H9 (cell line): ENCODE measurements around the gene PPARA. TPM values are rescaled to one million over a fixed set of nuclear protein-coding genes. Genes with fewer than 3 reads are reported as not detected.

Experiments used
- DNase-seq: peaks from one replicate; pipeline ENCODE4 v3.0.0-alpha.2; 2017
- H2AFZ ChIP-seq: one replicate; pipeline ENCODE4 v1.6.1; 2013; ENCODE audit warnings: mild to moderate bottlenecking, low read length, control low read depth, moderate library complexity
- H2AK5ac ChIP-seq: 2 replicates; pipeline ENCODE4 v1.6.1; 2013; ENCODE audit warnings: low read length, control low read depth, mixed read lengths; ENCODE audit not compliant: insufficient read length
- H2BK120ac ChIP-seq: one replicate; pipeline ENCODE4 v1.6.1; 2013; ENCODE audit warnings: low read depth, mild to moderate bottlenecking, low read length, control low read depth, inconsistent platforms; ENCODE audit not compliant: poor library complexity, severe bottlenecking
- H2BK12ac ChIP-seq: 2 replicates; pipeline ENCODE4 v1.6.1; 2013; ENCODE audit warnings: low read length, control low read depth, mixed read lengths, low read depth; ENCODE audit not compliant: insufficient read length
- H2BK15ac ChIP-seq: 2 replicates; pipeline ENCODE4 v1.6.1; 2013; ENCODE audit warnings: low read depth, low read length, control low read depth
- H2BK20ac ChIP-seq: one replicate; pipeline ENCODE4 v1.6.1; 2013; ENCODE audit warnings: low read depth, mild to moderate bottlenecking, low read length, control low read depth, inconsistent platforms; ENCODE audit not compliant: poor library complexity, severe bottlenecking
- H2BK5ac ChIP-seq: 2 replicates; pipeline ENCODE4 v1.6.1; 2013; ENCODE audit warnings: low read length, control low read depth, mixed read lengths; ENCODE audit not compliant: insufficient read length
- H3K14ac ChIP-seq: 2 replicates; pipeline ENCODE4 v1.6.1; 2013; ENCODE audit warnings: low read length, control low read depth; ENCODE audit not compliant: insufficient read depth
- H3K18ac ChIP-seq: 2 replicates; pipeline ENCODE4 v1.6.1; 2013; ENCODE audit warnings: low read depth, mild to moderate bottlenecking, mixed read lengths, low read length, control low read depth; ENCODE audit not compliant: insufficient read length
- H3K23ac ChIP-seq: 2 replicates; pipeline ENCODE4 v1.6.1; 2013; ENCODE audit warnings: low read length, control low read depth, mixed read lengths, low read depth; ENCODE audit not compliant: insufficient read length
- H3K23me2 ChIP-seq: 2 replicates; pipeline ENCODE4 v1.6.1; 2013; ENCODE audit warnings: low read depth, mild to moderate bottlenecking, mixed read lengths, low read length, control low read depth; ENCODE audit not compliant: insufficient read length, poor library complexity, severe bottlenecking
- H3K27ac ChIP-seq: 2 replicates; pipeline ENCODE4 v1.5.1; 2013; ENCODE audit warnings: low read length, control low read depth, mixed read lengths, low read depth; ENCODE audit not compliant: insufficient read length
- H3K27me3 ChIP-seq: 2 replicates; pipeline ENCODE4 v1.6.1; 2013; ENCODE audit warnings: low read length, control low read depth, inconsistent platforms; ENCODE audit not compliant: insufficient read depth
- H3K4ac ChIP-seq: 2 replicates; pipeline ENCODE4 v1.6.1; 2013; ENCODE audit warnings: low read depth, mild to moderate bottlenecking, control low read depth, inconsistent platforms, low read length, moderate library complexity
- H3K4me1 ChIP-seq: 2 replicates; pipeline ENCODE4 v1.6.1; 2013; ENCODE audit warnings: low read length, control low read depth, inconsistent platforms; ENCODE audit not compliant: insufficient read depth
- H3K4me2 ChIP-seq: 2 replicates; pipeline ENCODE4 v1.6.1; 2013; ENCODE audit warnings: low read length, control low read depth, mixed read lengths; ENCODE audit not compliant: insufficient read length, insufficient read depth
- H3K56ac ChIP-seq: 2 replicates; pipeline ENCODE4 v1.6.1; 2013; ENCODE audit warnings: low read depth, mild to moderate bottlenecking, mixed read lengths, low read length, control low read depth; ENCODE audit not compliant: insufficient read length
- H3K79me1 ChIP-seq: 2 replicates; pipeline ENCODE4 v1.6.1; 2013; ENCODE audit warnings: low read depth, mild to moderate bottlenecking, moderate library complexity, low read length, control low read depth, inconsistent platforms; ENCODE audit not compliant: insufficient read depth, poor library complexity, severe bottlenecking
- H3K79me2 ChIP-seq: 2 replicates; pipeline ENCODE4 v1.6.1; 2013; ENCODE audit warnings: low read length, control low read depth, inconsistent platforms; ENCODE audit not compliant: insufficient read depth
- H3K9ac ChIP-seq: 2 replicates; pipeline ENCODE4 v1.6.1; 2013; ENCODE audit warnings: low read length, control low read depth, mixed read lengths; ENCODE audit not compliant: insufficient read length; ENCODE audit errors: extremely low read depth
- H3K9me3 ChIP-seq: one replicate; pipeline ENCODE4 v1.6.1; 2013; ENCODE audit warnings: low read depth, low read length, inconsistent platforms; ENCODE audit not compliant: control insufficient read depth
- H3T11ph ChIP-seq: one replicate; pipeline ENCODE4 v1.6.1; 2013; ENCODE audit warnings: mild to moderate bottlenecking, low read length, control low read depth, inconsistent platforms
- H4K20me1 ChIP-seq: one replicate; pipeline ENCODE4 v1.6.1; 2013; ENCODE audit not compliant: control insufficient read depth, insufficient read length, insufficient read depth
- H4K5ac ChIP-seq: 2 replicates; pipeline ENCODE4 v1.6.1; 2013; ENCODE audit warnings: low read depth, mild to moderate bottlenecking, mixed read lengths, low read length, control low read depth; ENCODE audit not compliant: insufficient read length
- H4K8ac ChIP-seq: replicated peaks from 2 replicates; pipeline ENCODE4 v1.6.1; 2013; ENCODE audit warnings: low read length, control low read depth, mixed read lengths, low read depth; ENCODE audit not compliant: insufficient read length
- H4K91ac ChIP-seq: 2 replicates; pipeline ENCODE4 v1.6.1; 2013; ENCODE audit warnings: low read depth, mild to moderate bottlenecking, moderate library complexity, mixed read lengths, low read length, control low read depth; ENCODE audit not compliant: insufficient read length
- H3K27ac Mint-ChIP-seq, 3 experiments: 2 replicates in 2 of 3; 3 replicates in 1 of 3; pipeline ENCODE4 v1.8.0; 2020 to 2021; ENCODE audit warnings: mixed read lengths in 3 of 3, mild to moderate bottlenecking in 1 of 3, moderate library complexity in 1 of 3
- H3K27me3 Mint-ChIP-seq: 2 replicates; pipeline ENCODE4 v1.8.0; 2021; ENCODE audit warnings: low read depth, mild to moderate bottlenecking, moderate library complexity, mixed read lengths
- H3K36me3 Mint-ChIP-seq, 3 experiments: 2 replicates in 2 of 3; 3 replicates in 1 of 3; pipeline ENCODE4 v1.8.0; 2020 to 2021; ENCODE audit warnings: low read depth in 3 of 3, mixed read lengths in 3 of 3; ENCODE audit not compliant: insufficient read depth in 1 of 3
- H3K4me1 Mint-ChIP-seq, 2 experiments: 2 replicates each; pipeline ENCODE4 v1.8.0; 2020; ENCODE audit warnings: mixed read lengths in 2 of 2
- H3K4me3 Mint-ChIP-seq, 2 experiments: 2 replicates in 1 of 2; 3 replicates in 1 of 2; pipeline ENCODE4 v1.8.0; 2020 to 2021; ENCODE audit warnings: mild to moderate bottlenecking in 2 of 2, mixed read lengths in 2 of 2, moderate library complexity in 1 of 2
- H3K9me3 Mint-ChIP-seq, 2 experiments: 2 replicates in 1 of 2; 3 replicates in 1 of 2; pipeline ENCODE4 v1.8.0; 2020; ENCODE audit warnings: mild to moderate bottlenecking in 2 of 2, mixed read lengths in 2 of 2, moderate library complexity in 1 of 2
- WGBS: extraction: QIAGEN DNeasy Blood & Tissue Kit; methylation state at CpG from one replicate; pipeline ENCODE4 v1.1.7; 2013; ENCODE audit warnings: missing lambda C conversion rate, low lambda C conversion rate, mixed read lengths; ENCODE audit not compliant: insufficient read length; ENCODE audit errors: extremely low coverage; 5-methylcytosine and 5-hydroxymethylcytosine counted together
- total RNA-seq: library from RNA; stranded (reverse); gene quantifications from 2 replicates; pipeline ENCODE4 v1.2.1, GENCODE V29; 2021
- TF ChIP-seq, protein P1 (sequence below): fragments of 200-600 bp; sonication (generic); conservative IDR thresholded peaks from 3 replicates; pipeline ENCODE4 v1.8.0; 2021; ENCODE audit warnings: antibody characterized with exemption, mild to moderate bottlenecking

The PPARA gene
- total RNA-seq, 1 experiment from 2014 or later: 7.3 TPM

DNA sequence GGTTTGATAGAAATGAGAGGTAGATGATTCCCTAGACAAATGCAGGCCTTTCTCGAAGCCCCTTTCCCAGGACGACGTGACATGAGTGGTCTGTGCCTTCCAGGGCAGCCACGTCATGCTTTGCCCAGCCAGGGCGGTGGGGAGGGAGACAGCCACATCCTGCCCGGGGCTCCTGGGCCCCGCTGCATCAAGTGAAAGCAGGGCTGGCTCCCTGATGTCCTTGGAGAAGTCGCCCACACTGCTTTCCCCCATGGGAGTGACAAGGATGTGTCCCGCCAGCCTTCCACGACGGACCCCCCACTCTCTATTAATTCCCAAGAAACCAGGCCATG lies 13.2 kb downstream of the PPARA start:
- H4K8ac ChIP-seq: no peak overlapping the region
- Mint-ChIP-seq H3K27ac (no peak overlapping the region), H3K4me3 (no peak overlapping the region), H3K4me1 (peaks cover 3% of the 10 kb centered on the region in 2 experiments; a peak in 3 of 4 replicates), H3K36me3 (no peaks in the 10 kb centered on the region; a peak in 1 of 7 replicates), H3K9me3 (no peaks in the 10 kb centered on the region), H3K27me3 (peaks cover 4% of the 10 kb centered on the region; the same call in 1 of the 2 replicates)
- no peaks in the 10 kb centered on the region for H3K27me3 ChIP-seq
- no peak overlapping the region for H3K27ac ChIP-seq
- H2BK20ac ChIP-seq: no peak overlapping the region
- H2BK5ac ChIP-seq: no peak overlapping the region
- no peak overlapping the region for H3K56ac ChIP-seq
- H4K5ac ChIP-seq: no peak overlapping the region
- peak overlapping the region; percentile 71 for H3K14ac ChIP-seq
- no peaks in the 10 kb centered on the region for H3K9me3 ChIP-seq
- no peaks in the 10 kb centered on the region for H3K79me1 ChIP-seq
- no peak overlapping the region for H3T11ph ChIP-seq
- H2BK120ac ChIP-seq: no peak overlapping the region
- no peaks in the 10 kb centered on the region for H4K20me1 ChIP-seq
- no peak overlapping the region for H3K23ac ChIP-seq
- TF ChIP-seq, protein P1, sequence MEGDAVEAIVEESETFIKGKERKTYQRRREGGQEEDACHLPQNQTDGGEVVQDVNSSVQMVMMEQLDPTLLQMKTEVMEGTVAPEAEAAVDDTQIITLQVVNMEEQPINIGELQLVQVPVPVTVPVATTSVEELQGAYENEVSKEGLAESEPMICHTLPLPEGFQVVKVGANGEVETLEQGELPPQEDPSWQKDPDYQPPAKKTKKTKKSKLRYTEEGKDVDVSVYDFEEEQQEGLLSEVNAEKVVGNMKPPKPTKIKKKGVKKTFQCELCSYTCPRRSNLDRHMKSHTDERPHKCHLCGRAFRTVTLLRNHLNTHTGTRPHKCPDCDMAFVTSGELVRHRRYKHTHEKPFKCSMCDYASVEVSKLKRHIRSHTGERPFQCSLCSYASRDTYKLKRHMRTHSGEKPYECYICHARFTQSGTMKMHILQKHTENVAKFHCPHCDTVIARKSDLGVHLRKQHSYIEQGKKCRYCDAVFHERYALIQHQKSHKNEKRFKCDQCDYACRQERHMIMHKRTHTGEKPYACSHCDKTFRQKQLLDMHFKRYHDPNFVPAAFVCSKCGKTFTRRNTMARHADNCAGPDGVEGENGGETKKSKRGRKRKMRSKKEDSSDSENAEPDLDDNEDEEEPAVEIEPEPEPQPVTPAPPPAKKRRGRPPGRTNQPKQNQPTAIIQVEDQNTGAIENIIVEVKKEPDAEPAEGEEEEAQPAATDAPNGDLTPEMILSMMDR: no peak
- H2BK12ac ChIP-seq: no peak overlapping the region
- H3K4ac ChIP-seq: no peak overlapping the region
- no peak overlapping the region for H3K18ac ChIP-seq
- no peak overlapping the region for H2AFZ ChIP-seq
- WGBS: no CpG with 5 or more reads among the region's 11 CpGs
- no peaks in the 10 kb centered on the region for H3K23me2 ChIP-seq
- no peak overlapping the region for H2BK15ac ChIP-seq
- H3K4me1 ChIP-seq: no peaks in the 10 kb centered on the region
- H3K4me2 ChIP-seq: no peak overlapping the region
- no peaks in the 10 kb centered on the region for H3K79me2 ChIP-seq
- no peak overlapping the region for H2AK5ac ChIP-seq
- H3K9ac ChIP-seq: no peak overlapping the region
- H4K91ac ChIP-seq: peak overlapping the region; percentile 63
- DNase-seq: no peak
